K562 (cell line): ENCODE results near the gene AMIGO1. TPM values are rescaled to one million over a fixed set of nuclear protein-coding genes. Genes with fewer than 3 reads are reported as not detected.

Experiments used
- CCNT2 ChIP-seq: IDR thresholded peaks from 2 replicates; pipeline ENCODE4 v1.6.1; 2011; ENCODE audit warnings: borderline replicate concordance, low read depth, mild to moderate bottlenecking, moderate library complexity, mixed read lengths, low read length; ENCODE audit not compliant: insufficient read length; ENCODE audit errors: extremely low read depth
- ELK1 ChIP-seq: sonication (generic); formaldehyde crosslinking; IDR thresholded peaks from 2 replicates; pipeline ENCODE4 v1.8.1; 2022; ENCODE audit warnings: missing genetic modification reagents
- HSF4 ChIP-seq: fragments of 250-450 bp; sonication (Bioruptor Pico); IDR thresholded peaks from 2 replicates; pipeline ENCODE4 v2.1.2; 2022; ENCODE audit warnings: mild to moderate bottlenecking, moderate library complexity, borderline replicate concordance
- MGA ChIP-seq: fragments of 450-650 bp; IDR thresholded peaks from 2 replicates; pipeline ENCODE4 v1.6.1; 2016; ENCODE audit warnings: mild to moderate bottlenecking, moderate library complexity
- NCOA6 ChIP-seq: fragments of 450-650 bp; IDR thresholded peaks from 2 replicates; pipeline ENCODE4 v1.6.1; 2017; ENCODE audit warnings: mild to moderate bottlenecking
- NFE2 ChIP-seq: IDR thresholded peaks from 2 replicates; pipeline ENCODE4 v1.6.1; 2014; ENCODE audit warnings: antibody characterized with exemption, low read depth
- POLR2H ChIP-seq: IDR thresholded peaks from 2 replicates; pipeline ENCODE4 v1.6.1; 2016; ENCODE audit warnings: missing genetic modification characterization, low read depth, mild to moderate bottlenecking, control low read depth, missing compliant biosample characterization, moderate library complexity
- SIX5 ChIP-seq, 2 experiments: IDR thresholded peaks; 2 replicates each; pipeline ENCODE4 v1.6.1; 2011; ENCODE audit warnings: low read length in 2 of 2, borderline replicate concordance in 1 of 2, low read depth in 1 of 2, mild to moderate bottlenecking in 1 of 2, moderate library complexity in 1 of 2; ENCODE audit not compliant: insufficient read depth in 1 of 2
- SMAD3 ChIP-seq: fragments of 450-650 bp; formaldehyde crosslinking; conservative IDR thresholded peaks from 2 replicates; pipeline ENCODE4 v1.4.0; 2020; ENCODE audit warnings: mild to moderate bottlenecking
- TAF15 ChIP-seq: fragments of 200-400 bp; formaldehyde crosslinking; IDR thresholded peaks from 2 replicates; pipeline ENCODE4 v1.6.1; 2017; ENCODE audit warnings: mild to moderate bottlenecking, low read depth, low read length, moderate library complexity
- ZBTB9 ChIP-seq: fragments of 450-650 bp; formaldehyde crosslinking; IDR thresholded peaks from 2 replicates; pipeline ENCODE4 v1.4.0; 2020; ENCODE audit warnings: mild to moderate bottlenecking, moderate library complexity
- ZNF324 ChIP-seq: fragments of 250-450 bp; sonication (Bioruptor Pico); IDR thresholded peaks from 2 replicates; pipeline ENCODE4 v1.4.0; 2020; ENCODE audit warnings: mild to moderate bottlenecking
- polyA plus RNA-seq, 8 experiments: library from polyadenylated mRNA; depleted of rRNA in 4 of 8; stranded (reverse) in 5 of 8; unstranded in 3 of 8; fragments of >200 nt; fragmentation: Nextera tagmentation in 2 of 8; fragmentation: Illumina TruSeq in 1 of 8; extraction: Ambion mirVana in 2 of 8; extraction: Trizol in 1 of 8; gene quantifications; 2 replicates each; pipeline versions ENCODE4 v1.2.1 to v1.2.3, GENCODE V29; 2011 to 2014; ENCODE audit warnings: inconsistent platforms in 1 of 8, missing spikeins in 1 of 8
- total RNA-seq, 7 experiments: library from RNA; depleted of rRNA in 6 of 7; stranded (reverse); fragments of >200 nt in 6 of 7; fragmentation: Illumina TruSeq in 2 of 7; extraction: Trizol in 2 of 7; gene quantifications; 2 replicates each; pipeline versions ENCODE4 v1.2.1 to v1.2.3, GENCODE V29; 2011 to 2021; ENCODE audit warnings: low replicate concordance in 1 of 7

Gene AMIGO1
- total and polyA plus RNA-seq, 9 of the 15 experiments (the other 6 are each of a cell fraction or from before 2014, with no cell fraction given), result 0.24 to 1.0 (median 0.54) TPM

- TF ChIP-seq CCNT2 (peak; percentile 92), NFE2 (peak; percentile 8; the same call in 1 of the 2 replicates), ZNF324 (CRISPR knock-in tag) (no peak), NCOA6 (no peak; the same call in 1 of the 2 replicates), TAF15 (no peak), SIX5 (IDR thresholded peaks at IDR 0.05; ENCODE audit: borderline replicate concordance in 1 of 2, insufficient read depth in 1 of 2, low read depth in 1 of 2, low read length in 2 of 2) (peak; percentile 57 to 59; a peak in 3 of 4 replicates), POLR2H (tag) (no peak), ELK1 (CRISPR knock-in tag) (peak; percentile 80; the same call in 1 of the 2 replicates), ZBTB9 (peak; percentile 78), HSF4 (no peak), SMAD3 (CRISPR knock-in tag) (peak; percentile 62; the same call in 1 of the 2 replicates), MGA (peak; percentile 97)
Measured at GRCh38 chr1:109483672-109484518, 25.6 kb downstream of the AMIGO1 start, which contains the start of gene ATXN7L2 (continued).
